GM19324 (cell line): ENCODE data around the gene OSER1.
"Not testable (repeated sequence)": the region's sequence is repeated elsewhere in the genome, so short reads cannot be mapped to it uniquely, and the experiment has no call there.

Experiments used
- ATAC-seq: cut with Tn5 transposase; IDR thresholded peaks from one replicate; pipeline ENCODE4 v1.9.1; 2021; ENCODE audit warnings: mild to moderate bottlenecking, moderate library complexity; ENCODE audit not compliant: unreplicated experiment, low FRiP score

The OSER1 gene

DNA sequence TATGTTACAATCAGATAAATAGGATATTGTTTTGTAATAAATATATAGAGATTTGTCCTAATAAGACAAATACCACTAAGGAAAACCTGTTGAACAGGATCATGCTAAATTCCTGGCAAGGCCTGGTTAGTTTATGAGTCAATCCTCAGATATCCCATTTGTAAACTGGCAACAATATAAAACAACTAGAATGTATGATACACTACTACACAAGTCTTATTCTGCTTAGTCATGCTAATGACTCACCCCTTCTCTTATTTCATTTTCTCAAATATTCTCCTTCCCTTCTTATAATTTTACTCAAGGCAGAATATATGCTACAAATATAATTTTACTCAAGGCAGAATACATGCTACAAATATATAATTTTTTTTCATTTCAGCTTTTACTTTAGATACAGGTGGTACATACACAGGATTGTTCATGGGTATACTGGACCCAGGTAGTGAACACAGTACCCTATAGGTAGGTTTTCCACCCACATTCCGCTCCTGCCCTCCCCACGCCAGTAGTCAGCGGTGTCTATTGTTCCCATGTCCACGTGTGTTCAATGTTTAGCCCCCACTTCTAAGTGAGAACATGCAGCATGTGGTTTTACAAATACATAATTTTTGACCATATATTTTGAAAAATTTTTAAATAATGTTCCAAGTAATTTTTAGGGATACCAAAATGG, 6.3 kb downstream of the OSER1 start:
- no peak for ATAC-seq

GRCh38 chr20:44203161-44203560, 7.4 kb downstream of the OSER1 start:
- ATAC-seq = no peak

- ATAC-seq = no peak
These were observed 9.6 kb downstream of the OSER1 start for GRCh38 chr20:44200983-44201382.

DNA sequence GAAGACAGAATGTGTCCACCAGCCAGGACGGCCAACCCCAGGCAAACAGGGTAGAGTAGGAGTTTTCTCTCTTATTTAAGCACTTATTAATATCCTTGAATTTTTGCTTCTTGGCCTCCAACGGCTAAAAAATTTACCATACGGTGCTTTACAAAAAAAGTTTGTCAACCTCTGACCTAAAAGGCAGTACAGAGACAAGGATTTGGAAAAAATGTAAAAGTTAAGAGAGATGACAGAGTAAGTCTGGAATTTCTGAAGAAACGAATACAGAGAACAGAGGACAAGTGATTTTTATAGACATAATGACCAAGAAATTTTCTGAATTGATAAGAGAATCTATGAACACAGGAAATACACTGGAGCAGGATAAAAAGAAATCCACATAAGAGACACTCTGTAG, 10.2 kb downstream of the OSER1 start:
- no peak for ATAC-seq

- ATAC-seq = no peak
These were observed 10.7 kb downstream of the OSER1 start for GRCh38 chr20:44199877-44200276.

- ATAC-seq = no peak
These were observed 11.7 kb downstream of the OSER1 start for GRCh38 chr20:44198872-44199271.

GRCh38 chr20:44196271-44196670, 14.3 kb downstream of the OSER1 start:
- no peak for ATAC-seq

- ATAC-seq = no peak
These were observed 15.0 kb downstream of the OSER1 start for GRCh38 chr20:44195605-44196004.

DNA sequence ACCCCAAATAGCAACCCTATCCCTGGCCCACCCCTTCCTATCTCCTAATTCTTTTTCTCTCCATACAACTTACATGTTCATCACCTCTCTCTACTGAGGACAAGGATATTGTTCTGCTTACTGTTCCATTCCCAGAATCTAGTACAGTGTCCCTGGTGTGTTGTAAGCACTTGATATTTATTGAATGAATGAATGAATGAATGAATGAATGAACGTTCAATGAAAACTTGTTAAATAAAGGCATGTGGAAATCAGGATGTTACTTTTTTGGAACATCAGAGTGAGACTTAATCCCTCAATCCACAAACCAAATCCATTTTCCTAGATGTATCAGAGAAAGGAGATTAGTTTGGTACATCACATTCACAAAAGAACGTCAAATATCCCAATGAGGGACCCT, 16.8 kb downstream of the OSER1 start:
- ATAC-seq = no peak

- ATAC-seq = not testable (repeated sequence)
These were observed 18.9 kb downstream of the OSER1 start for GRCh38 chr20:44191640-44192039.

- ATAC-seq = not testable (repeated sequence)
These were observed 20.2 kb downstream of the OSER1 start for GRCh38 chr20:44190197-44190852.

DNA sequence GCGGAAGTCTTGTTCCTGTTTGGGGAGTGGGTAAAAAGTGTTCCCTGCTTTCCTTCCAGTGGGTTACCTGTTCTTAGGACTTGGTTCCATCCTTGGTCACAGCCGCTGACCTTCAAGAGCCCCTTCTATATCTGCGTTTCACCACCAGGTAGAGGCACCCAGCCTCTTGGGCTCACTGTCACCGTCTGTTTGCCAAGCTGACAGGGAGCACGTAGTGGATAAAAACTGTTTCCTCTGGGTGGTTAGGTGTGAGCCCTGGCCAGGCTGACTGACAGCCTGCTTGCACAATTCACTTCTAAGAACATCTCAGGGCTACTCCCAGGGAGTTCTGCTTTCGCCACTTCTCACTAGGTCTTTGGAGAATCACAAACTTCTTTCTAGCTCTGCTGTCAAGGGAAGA, 21.8 kb downstream of the OSER1 start:
- ATAC-seq = no peak

DNA sequence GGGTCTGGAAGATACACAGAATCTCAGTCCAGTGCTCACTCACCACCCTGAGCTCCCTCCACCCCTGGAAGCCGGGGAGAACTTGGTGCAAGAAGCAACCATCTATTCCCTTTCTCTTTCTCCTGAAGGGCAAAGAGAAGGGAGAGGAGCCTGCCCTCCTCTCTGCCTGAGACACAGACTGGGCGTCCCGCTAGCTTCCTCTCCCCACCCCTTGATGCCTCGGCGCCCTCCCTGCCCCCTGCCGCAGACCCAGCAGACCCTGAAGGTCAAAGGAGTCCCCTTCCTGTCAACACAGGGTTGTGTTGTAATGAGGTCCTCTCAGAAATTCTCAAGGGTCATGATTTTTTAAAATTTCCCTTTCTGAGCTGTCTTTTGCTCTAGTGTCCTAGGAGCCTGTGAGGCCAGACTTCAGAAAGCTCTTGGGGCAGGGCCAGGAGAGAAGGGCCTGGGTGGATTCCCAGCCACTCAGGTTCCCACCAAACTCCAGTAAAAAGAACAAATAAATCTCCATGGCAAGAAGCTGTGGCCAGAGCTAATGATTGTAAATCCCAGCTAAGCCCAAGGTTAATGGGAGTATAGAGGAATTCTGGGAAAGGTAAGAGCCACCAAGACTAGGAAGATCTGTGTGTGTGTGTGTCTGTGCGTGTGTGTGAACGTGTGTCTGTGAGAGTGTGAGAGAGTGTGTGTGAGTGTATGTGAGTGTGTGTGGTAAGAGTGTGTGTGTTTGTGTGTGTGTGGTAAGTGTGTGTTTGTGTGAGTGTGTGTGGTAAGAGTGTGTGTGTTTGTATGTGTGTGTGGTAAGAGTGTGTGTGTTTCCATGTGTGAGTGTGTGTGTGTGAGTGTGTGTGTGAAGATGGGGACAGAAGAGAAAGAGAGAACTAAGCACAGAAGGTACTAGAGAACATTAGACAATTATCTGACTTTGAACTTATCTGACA, 22.5 kb downstream of the OSER1 start:
- no peak for ATAC-seq

DNA sequence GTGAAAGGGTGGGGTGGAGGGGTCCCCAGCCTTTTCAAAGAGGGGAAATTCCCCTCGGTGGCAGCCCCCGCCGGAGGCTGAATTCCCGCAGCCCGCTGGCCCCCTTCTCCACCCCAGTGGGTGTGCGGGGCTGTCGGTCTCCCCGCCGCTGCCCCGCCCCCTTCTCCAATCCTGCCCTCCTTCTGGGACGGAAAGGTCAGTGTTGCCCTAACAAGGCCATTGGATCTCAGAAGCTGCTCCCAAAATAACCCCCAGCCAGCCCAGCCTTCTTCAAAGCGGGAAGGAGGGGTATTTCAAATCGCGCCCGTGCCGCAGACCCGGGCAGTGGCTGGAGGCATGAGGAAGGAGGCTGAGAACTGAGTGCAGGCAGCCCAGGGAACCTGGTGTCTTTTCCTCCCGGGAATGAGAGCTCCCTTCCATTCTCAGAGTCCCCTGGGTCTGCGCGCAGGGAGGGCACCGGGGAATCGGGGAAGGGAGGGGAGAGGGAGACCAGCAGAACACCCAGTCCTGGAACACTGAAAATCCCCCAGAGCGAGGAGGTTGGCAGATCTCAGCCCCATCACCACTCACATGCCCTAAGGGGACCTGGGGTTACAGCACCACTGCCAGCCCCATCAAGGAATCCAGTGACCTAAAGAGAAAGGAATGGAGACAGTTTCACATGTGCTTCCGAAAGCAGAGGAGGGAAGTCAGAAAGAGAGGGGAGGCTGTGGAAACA, 23.4 kb downstream of the OSER1 start, which contains the start of gene JPH2:
TSS of gene JPH2 (minus strand) at position 135 of the 718 bp plus-strand sequence. CDS start 483 bp downstream, outside the sequence.
- no peak for ATAC-seq

GRCh38 chr20:44186674-44187053, 23.9 kb downstream of the OSER1 start:
- no peak for ATAC-seq

GRCh38 chr20:44186201-44186600, 24.4 kb downstream of the OSER1 start:
- ATAC-seq = no peak

- no peak for ATAC-seq
These were observed 25.0 kb downstream of the OSER1 start for GRCh38 chr20:44185574-44185973.

- ATAC-seq = no peak
These were observed 27.3 kb downstream of the OSER1 start for GRCh38 chr20:44183282-44183681.

DNA sequence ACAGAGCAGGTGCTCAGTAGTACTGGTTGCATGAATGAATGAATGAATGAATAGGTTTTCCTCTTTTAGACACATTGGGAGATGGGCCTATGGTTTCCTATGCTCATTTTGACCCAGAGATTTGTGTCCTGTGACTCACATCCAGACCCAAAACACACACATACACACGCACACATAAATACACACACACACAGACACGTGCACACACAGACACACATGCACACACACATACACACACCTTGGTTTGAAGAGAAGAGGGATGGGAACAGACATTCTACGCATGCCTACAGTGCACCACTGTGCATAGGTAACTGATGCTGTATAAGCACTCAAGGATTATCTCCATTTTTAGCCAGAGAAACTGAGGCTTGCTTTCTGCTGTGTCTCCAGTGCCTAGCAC, 27.7 kb downstream of the OSER1 start:
- no peak for ATAC-seq

DNA sequence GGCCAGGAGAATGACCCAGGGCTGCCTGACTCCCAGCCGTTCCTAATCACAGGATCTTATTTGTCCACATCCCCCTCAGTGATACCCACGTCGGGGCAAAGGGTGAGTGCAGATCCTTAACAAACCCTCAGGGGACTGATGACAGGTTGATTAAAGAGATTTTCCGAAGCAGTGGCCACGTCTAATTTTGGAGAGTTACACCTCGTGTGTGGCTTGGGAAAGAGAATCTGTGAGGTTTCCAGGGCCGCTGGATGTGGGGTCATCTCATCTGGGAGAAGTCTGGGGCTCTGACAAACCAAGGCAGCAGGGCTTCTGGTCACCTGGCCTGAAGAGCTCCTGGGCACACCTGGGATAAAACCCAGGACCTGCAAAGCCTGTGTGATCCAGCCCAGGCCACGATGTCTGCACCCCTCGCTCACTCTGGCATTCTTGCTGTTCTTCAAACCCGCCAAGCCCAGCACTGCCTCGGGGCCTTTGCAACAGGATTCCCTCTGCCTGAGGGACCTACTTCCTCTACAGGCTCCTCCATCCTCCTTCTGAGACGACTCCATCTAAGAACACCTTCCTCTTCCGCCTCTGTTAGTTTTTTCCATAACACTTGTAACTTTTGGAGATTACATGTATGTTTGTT, 28.3 kb downstream of the OSER1 start:
- ATAC-seq = no peak
